Testis (tissue), 2 donors: ENCODE data around the gene LRRC72.

Experiments
- POLR2A ChIP-seq: fragments of 450-650 bp; IDR thresholded peaks from one replicate; pipeline ENCODE4 v1.6.1; 2017; ENCODE audit warnings: antibody characterized with exemption, mild to moderate bottlenecking, moderate library complexity
- TF ChIP-seq, protein P1 (sequence below), 3 experiments: fragments of 450-650 bp in 2 of 3; fragments of 200-600 bp in 1 of 3; sonication (generic) in 1 of 3; IDR thresholded peaks; one replicate each; pipeline ENCODE4 v1.5.1; 2016 to 2019; ENCODE audit warnings: antibody characterized with exemption in 3 of 3, mild to moderate bottlenecking in 2 of 3, moderate library complexity in 1 of 3

- TF ChIP-seq, protein P1, sequence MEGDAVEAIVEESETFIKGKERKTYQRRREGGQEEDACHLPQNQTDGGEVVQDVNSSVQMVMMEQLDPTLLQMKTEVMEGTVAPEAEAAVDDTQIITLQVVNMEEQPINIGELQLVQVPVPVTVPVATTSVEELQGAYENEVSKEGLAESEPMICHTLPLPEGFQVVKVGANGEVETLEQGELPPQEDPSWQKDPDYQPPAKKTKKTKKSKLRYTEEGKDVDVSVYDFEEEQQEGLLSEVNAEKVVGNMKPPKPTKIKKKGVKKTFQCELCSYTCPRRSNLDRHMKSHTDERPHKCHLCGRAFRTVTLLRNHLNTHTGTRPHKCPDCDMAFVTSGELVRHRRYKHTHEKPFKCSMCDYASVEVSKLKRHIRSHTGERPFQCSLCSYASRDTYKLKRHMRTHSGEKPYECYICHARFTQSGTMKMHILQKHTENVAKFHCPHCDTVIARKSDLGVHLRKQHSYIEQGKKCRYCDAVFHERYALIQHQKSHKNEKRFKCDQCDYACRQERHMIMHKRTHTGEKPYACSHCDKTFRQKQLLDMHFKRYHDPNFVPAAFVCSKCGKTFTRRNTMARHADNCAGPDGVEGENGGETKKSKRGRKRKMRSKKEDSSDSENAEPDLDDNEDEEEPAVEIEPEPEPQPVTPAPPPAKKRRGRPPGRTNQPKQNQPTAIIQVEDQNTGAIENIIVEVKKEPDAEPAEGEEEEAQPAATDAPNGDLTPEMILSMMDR (IDR thresholded peaks at IDR 0.05): no peak
- no peak for TF ChIP-seq POLR2A
Observed at GRCh38 chr7:16586081-16586874, 59.7 kb downstream of the LRRC72 start.
